ENCODE measurements around the gene SLMAP. TPM values are rescaled to one million over a fixed set of nuclear protein-coding genes. Genes with fewer than 3 reads are reported as not detected.

SLMAP gene
- total and polyA plus RNA-seq, 2 of the 13 experiments (the other 11 are each of a cell fraction or from before 2014, with no cell fraction given), result 24.0 to 48.3 TPM

DNA sequence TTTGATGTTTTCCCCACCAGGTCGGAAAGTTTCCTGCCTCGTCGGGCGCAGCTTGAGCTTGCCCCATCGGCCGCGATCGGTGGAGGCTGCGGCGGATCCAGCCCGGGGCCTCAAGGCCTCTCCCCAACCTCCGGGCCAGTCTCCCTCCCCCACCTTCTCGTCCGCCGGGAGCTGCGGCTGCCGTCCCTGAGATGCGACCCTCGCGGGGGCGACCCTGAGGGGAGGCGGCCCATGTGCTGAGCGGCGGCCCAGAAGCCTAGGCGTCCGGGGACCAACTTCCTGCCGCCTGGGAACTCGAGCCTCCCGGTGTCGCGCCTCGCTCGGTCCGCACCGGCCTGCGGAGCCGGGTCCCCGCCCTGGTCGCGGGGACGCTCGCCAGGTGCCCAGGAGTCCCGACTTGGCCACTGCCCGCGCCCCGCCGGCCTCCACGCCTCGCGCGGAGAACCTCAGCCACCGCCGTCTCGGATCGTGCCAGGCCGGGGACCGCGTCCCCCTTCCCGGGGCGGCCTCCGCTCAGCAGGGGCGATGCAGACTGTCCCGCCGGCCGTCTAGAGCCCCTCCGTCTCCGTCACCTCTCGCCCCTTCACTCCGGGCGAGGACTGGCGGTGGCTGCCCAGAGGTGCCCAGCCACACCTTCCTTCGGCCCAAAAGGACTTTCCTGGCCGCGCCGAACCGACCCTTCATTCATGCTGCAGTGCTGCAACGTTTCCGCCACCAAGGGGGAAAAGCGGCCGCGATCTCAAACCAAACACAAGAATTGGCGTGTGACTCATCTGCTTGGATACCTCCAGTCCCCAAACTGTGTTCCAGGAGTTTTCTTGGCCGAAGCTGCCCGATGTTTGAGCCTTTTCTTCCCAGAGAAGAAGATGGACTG lies 656 bp downstream of the SLMAP start (continued):
- TF ChIP-seq, protein P1, sequence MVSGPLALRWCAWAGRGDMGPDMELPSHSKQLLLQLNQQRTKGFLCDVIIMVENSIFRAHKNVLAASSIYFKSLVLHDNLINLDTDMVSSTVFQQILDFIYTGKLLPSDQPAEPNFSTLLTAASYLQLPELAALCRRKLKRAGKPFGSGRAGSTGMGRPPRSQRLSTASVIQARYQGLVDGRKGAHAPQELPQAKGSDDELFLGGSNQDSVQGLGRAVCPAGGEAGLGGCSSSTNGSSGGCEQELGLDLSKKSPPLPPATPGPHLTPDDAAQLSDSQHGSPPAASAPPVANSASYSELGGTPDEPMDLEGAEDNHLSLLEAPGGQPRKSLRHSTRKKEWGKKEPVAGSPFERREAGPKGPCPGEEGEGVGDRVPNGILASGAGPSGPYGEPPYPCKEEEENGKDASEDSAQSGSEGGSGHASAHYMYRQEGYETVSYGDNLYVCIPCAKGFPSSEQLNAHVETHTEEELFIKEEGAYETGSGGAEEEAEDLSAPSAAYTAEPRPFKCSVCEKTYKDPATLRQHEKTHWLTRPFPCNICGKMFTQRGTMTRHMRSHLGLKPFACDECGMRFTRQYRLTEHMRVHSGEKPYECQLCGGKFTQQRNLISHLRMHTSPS (CRISPR knock-in tag; IDR thresholded peaks at IDR 0.05; ENCODE audit: low read depth), result 0 out of 2 replicates have a peak, but pooled peaks have one; percentile 48
- TF ChIP-seq ZNF33A (CRISPR knock-in tag; IDR thresholded peaks at IDR 0.05; ENCODE audit: borderline replicate concordance) (no peak), RAD51 (IDR thresholded peaks at IDR 0.05; ENCODE audit: borderline replicate concordance) (no peak), ZNF337 (CRISPR knock-in tag; IDR thresholded peaks at IDR 0.05; ENCODE audit: borderline replicate concordance, low read depth) (no peak), TCF12 (IDR thresholded peaks at IDR 0.05) (no peak), TCF12 (CRISPR knock-in tag; IDR thresholded peaks at IDR 0.05) (no peak), ZNF850 (CRISPR knock-in tag; conservative IDR thresholded peaks at IDR 0.05) (no peak), ZNF567 (CRISPR knock-in tag; IDR thresholded peaks at IDR 0.05; ENCODE audit: borderline replicate concordance) (0 out of 2 replicates have a peak, but pooled peaks have one; percentile 58), ZNF598 (CRISPR knock-in tag; IDR thresholded peaks at IDR 0.05; ENCODE audit: borderline replicate concordance) (no peak), NFATC3 (CRISPR knock-in tag; IDR thresholded peaks at IDR 0.05) (no peak), ZNF607 (CRISPR knock-in tag; IDR thresholded peaks at IDR 0.05; ENCODE audit: borderline replicate concordance) (no peak), GFI1 (CRISPR knock-in tag; IDR thresholded peaks at IDR 0.05; ENCODE audit: borderline replicate concordance) (no peak), ZBTB20 (CRISPR knock-in tag; IDR thresholded peaks at IDR 0.05; ENCODE audit: borderline replicate concordance, low read depth) (no peak), PAWR (CRISPR knock-in tag; IDR thresholded peaks at IDR 0.05; ENCODE audit: borderline replicate concordance) (no peak), RNF2 (conservative IDR thresholded peaks at IDR 0.05; ENCODE audit: low read depth) (no peak), CENPT (CRISPR knock-in tag; IDR thresholded peaks at IDR 0.05; ENCODE audit: low read depth) (no peak), HBP1 (CRISPR knock-in tag; IDR thresholded peaks at IDR 0.05; ENCODE audit: low read depth) (no peak), RBM22 (optimal IDR thresholded peaks at IDR 0.05; ENCODE audit: low read length) (no peak), TRIM24 (CRISPR knock-in tag; IDR thresholded peaks at IDR 0.05) (no peak), ZNF543 (CRISPR knock-in tag; IDR thresholded peaks at IDR 0.05) (peak; percentile 25; the same call in 1 of the 2 replicates), HNF4G (IDR thresholded peaks at IDR 0.05; ENCODE audit: borderline replicate concordance, low read depth, low read length) (no peak), HNF4G (CRISPR knock-in tag; IDR thresholded peaks at IDR 0.05; ENCODE audit: borderline replicate concordance, low read depth) (0 out of 2 replicates have a peak, but pooled peaks have one; percentile 18), BCL6 (CRISPR knock-in tag; IDR thresholded peaks at IDR 0.05) (no peak), ZFYVE20 (CRISPR knock-in tag; IDR thresholded peaks at IDR 0.05; ENCODE audit: borderline replicate concordance, low read depth) (no peak)
- TF ChIP-seq, protein P2, sequence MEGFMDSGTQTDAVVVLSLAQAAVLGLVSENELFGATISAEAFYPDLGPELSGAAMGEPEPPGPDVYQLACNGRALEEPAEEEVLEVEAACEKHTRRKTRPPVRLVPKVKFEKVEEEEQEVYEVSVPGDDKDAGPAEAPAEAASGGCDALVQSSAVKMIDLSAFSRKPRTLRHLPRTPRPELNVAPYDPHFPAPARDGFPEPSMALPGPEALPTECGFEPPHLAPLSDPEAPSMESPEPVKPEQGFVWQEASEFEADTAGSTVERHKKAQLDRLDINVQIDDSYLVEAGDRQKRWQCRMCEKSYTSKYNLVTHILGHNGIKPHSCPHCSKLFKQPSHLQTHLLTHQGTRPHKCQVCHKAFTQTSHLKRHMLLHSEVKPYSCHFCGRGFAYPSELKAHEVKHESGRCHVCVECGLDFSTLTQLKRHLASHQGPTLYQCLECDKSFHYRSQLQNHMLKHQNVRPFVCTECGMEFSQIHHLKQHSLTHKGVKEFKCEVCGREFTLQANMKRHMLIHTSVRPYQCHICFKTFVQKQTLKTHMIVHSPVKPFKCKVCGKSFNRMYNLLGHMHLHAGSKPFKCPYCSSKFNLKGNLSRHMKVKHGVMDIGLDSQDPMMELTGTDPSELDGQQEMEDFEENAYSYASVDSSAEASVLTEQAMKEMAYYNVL (CRISPR knock-in tag; IDR thresholded peaks at IDR 0.05; ENCODE audit: borderline replicate concordance), result no peak
